ENCODE results near the gene ATAD3C.
"Not testable (repeated sequence)": the region's sequence is repeated elsewhere in the genome, so short reads cannot be mapped to it uniquely, and the experiment has no call there.

The ATAD3C gene

GRCh38 chr1:1451696-1452364, 2.3 kb downstream of the ATAD3C start:
- DNase-seq = no peak

GRCh38 chr1:1452365-1452739, 2.9 kb downstream of the ATAD3C start:
- not testable (repeated sequence) for DNase-seq

DNA sequence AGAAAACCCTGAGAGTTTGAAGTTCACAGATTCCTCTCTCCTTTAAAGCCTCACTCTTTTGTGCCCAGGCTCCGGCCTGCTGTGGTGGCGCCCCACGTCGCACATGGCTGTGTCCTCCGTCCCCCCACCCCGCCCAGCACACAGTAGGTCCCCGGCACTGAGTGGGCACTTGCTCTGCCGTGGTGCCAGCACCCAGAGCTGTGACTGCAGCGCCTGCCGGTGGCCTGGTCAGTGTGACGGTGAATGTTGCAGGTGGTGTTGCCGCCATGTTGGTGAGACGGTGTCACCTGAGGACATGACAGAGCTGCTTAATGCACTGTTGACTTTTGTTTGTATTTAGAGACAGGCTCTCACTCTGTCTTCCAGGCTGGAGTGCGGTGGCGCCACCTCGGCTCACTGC, 3.4 kb downstream of the ATAD3C start:
- DNase-seq = no peak

DNA sequence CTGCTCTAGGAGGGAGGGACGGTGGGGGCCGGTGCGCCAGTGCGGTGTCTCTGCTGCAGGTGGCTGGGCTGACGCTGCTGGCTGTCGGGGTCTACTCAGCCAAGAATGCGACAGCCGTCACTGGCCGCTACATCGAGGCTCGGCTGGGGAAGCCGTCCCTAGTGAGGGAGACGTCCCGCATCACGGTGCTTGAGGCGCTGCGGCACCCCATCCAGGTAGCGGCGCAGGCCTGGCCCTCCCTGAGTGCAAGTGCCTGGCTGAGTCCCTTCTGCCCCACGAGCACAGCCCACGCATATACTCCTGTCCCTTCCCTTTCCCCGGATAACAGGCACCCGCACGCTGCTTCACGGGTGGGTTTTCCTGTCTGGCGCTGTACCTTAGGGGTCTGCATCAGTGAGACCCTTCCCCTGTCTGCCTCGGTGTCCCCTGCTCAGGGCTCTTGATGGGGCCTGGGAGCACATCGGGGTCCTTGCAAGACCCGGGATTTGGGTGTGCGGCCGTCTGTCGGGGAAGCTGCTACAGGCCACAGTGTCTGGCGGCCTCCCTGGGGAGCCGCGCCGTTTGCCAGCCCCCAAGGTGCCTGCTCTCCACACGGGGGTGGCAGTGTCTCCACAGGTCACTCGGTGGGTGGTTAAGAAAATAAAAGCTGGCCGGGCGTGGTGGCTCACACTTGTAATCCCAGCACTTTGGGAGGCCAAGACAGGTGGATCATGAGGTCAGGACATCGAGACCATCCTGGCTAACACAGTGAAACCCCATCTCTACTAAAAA, 5.0 kb downstream of the ATAD3C start:
- DNase-seq = not testable (repeated sequence)

DNA sequence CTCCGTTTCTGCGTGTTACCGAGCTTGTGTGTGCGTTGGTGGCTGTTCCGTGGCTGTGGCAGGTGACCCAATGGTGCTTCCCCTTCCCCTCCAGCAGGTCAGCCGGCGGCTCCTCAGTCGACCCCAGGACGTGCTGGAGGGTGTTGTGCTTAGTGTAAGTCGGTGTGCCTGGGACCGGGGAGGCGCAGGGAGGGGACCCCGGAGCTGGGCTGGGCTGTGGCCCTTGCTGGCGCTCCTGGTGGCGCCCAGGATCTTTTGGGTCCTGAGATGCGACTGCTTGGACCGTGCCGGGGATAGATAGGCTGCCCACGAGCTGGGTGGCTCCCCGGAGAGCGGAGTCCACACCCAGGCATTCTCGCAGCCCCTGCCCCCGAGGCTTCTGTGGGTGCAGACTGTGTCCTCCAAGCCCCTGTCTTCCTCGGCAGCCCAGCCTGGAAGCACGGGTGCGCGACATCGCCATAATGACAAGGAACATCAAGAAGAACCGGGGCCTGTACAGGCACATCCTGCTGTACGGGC, 5.9 kb downstream of the ATAD3C start:
- DNase-seq = no peak

DNA sequence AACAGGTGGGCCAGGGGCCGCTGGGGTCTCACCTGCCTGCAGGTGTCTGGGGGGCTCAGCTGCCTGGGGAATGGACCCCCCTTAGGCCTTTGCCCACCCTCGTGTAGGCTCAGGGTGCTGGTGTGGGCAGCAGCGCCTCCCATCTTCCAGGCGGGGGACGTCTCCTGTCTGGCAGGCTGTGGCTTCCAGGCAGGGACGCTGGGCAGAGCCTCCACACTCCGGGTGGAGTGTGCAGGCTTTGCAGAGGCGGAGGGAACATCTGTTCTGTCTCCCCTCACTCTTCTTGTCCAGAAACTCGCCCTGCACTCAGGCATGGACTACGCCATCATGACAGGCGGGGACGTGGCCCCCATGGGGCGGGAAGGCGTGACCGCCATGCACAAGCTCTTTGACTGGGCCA, 6.4 kb downstream of the ATAD3C start:
- DNase-seq = not testable (repeated sequence)

- DNase-seq = not testable (repeated sequence)
Measured at GRCh38 chr1:1456683-1457255, 7.3 kb downstream of the ATAD3C start.

DNA sequence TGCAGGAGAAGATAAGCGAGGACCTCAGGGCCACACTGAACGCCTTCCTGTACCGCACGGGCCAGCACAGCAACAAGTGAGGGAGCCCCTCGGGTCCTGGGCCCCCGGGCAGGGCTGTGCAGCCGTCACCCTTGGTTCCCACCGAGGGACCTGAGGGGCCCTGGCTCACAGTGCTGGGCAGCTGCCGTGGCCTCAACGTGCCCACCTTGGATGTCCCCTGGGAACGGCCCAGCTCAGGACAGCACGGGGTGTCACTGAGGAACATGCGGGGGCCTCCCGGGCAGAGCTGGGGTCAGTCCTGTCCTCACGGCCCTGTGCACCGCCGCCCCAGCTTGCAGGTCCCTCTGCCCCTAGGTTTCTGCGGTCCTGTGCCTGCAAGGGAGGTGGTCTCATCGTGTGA, 9.7 kb downstream of the ATAD3C start:
- not testable (repeated sequence) for DNase-seq

- not testable (repeated sequence) for DNase-seq
Measured at GRCh38 chr1:1459711-1460110, 10.2 kb downstream of the ATAD3C start.

DNA sequence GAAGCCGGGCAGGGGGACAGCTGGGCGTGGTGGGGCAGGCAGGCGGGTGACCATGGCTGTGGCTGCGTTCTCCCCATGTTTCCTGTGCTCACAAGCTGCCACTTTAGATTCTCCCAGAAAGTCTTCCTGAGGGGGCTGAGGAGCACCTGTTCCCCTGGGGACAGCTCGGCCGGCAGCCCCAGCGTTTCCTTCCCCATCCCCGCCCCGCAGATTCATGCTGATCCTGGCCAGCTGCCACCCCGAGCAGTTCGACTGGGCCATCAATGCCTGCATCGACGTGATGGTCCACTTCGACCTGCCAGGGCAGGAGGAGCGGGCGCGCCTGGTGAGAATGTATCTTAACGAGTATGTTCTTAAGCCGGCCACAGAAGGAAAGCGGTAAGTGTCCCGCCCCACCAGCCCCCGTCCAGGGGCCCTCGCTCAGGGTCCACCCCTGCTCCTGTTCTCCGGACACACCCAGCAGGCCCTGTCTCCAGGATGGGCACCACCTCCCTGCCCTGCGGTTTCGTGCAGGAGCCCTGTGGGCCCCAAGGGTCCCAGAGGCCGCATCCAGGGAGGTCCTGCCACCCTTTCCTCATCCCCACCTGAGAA, 11.1 kb downstream of the ATAD3C start:
- DNase-seq = no peak

- DNase-seq = no peak
Measured at GRCh38 chr1:1461721-1462317, 12.3 kb downstream of the ATAD3C start.

GRCh38 chr1:1462318-1462966, 13.0 kb downstream of the ATAD3C start:
- no peak for DNase-seq

GRCh38 chr1:1463312-1463711, 13.8 kb downstream of the ATAD3C start:
- no peak for DNase-seq

DNA sequence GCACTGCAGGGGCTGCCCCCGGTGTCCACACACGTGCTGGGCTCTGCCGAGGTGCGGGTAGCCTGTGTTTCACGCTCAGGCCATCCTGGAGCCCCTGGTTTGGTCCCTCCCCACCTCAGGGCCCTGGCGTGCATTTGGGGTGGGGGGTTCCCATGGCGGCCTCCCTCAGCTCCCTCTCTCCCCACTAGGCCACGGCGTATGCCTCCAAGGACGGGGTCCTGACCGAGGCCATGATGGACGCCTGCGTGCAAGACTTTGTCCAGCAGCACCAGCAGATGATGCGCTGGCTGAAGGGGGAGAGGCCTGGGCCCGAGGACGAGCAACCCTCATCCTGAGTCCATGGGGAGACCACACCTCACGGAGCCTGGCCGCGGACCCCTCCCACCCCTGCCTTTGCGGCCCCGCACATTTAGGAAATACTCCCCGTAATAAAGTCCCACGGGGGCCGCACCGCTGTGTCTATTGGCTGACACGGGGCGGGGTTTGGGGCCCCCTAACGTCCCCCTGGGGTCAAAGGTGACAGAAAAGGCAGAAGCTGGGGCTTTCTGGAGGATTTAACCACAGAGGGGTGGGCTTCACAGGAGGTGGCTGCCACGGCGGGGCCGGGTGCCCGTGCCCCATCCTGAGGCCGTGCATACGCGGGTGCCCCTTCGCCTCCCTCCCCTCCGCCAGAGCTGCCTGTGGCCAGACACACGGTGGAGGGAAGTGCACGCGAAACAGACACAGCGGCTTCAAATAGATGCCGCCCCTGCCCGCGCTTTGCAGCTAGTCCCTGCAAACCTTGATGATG, 18.9 kb downstream of the ATAD3C start:
- not testable (repeated sequence) for DNase-seq

DNA sequence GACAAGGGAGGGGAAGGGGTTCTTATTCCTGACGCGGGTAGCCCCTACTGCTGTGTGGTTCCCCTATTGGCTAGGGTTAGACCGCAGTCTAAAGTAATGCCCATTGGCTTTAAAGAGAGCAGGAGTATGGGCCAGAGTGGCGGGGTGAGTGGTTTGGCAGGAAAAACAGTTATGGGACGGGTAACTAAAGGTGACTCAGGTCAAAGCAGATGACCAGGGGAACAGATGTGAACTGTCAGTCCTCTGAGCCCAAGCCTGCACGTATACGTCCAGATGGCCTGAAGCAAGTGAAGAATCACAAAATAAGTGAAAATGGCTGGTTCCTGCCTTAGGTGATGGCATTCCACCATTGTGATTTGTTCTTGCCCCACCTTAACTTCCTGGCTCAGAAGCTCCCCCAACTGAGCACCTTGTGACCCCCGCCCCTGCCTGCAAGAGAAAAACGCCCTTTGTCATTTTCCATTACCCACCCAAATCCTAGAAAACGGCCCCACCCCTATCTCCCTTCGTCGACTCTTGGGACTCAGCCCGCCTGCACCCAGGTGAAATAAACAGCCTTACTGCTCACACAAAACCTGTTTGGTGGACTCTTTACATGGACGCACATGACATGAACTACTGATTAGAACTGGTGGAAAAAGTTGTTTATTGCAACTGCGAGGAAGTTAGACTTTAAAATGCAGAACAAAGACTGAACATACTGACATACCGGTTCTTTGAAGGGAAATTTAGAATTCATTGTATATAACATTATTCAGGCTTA, 21.3 kb downstream of the ATAD3C start:
- peak; percentile 19 for DNase-seq

DNA sequence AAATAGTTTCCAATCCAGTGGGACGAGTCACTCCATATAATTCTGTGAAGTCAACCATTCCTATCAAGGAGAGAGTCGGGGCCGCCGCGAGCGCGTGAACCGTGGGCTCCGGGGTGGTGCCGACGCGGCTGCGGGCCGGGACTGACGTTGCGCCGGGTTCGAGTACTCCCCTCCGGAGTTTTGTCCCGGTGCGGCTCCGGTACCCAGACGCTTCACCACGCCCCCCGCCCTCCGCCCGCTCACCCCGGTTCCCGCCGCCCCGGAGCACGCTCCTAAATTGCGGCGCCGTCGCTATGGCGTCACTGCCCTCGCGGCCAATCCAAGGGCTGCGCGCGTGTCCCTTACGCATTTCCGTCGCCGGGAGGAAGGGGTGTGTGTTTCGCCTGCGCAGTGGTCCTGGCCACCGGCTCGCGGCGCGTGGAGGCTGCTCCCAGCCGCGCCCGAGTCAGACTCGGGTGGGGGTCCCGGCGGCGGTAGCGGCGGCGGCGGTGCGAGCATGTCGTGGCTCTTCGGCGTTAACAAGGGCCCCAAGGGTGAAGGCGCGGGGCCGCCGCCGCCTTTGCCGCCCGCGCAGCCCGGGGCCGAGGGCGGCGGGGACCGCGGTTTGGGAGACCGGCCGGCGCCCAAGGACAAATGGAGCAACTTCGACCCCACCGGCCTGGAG, 22.0 kb downstream of the ATAD3C start, which contains the start of gene ATAD3B:
Gene ATAD3B (plus strand): TSS at position 377 of the 664 bp plus-strand sequence. CDS start 120 bp downstream, at position 497.
- peak; percentile 97 for DNase-seq

DNA sequence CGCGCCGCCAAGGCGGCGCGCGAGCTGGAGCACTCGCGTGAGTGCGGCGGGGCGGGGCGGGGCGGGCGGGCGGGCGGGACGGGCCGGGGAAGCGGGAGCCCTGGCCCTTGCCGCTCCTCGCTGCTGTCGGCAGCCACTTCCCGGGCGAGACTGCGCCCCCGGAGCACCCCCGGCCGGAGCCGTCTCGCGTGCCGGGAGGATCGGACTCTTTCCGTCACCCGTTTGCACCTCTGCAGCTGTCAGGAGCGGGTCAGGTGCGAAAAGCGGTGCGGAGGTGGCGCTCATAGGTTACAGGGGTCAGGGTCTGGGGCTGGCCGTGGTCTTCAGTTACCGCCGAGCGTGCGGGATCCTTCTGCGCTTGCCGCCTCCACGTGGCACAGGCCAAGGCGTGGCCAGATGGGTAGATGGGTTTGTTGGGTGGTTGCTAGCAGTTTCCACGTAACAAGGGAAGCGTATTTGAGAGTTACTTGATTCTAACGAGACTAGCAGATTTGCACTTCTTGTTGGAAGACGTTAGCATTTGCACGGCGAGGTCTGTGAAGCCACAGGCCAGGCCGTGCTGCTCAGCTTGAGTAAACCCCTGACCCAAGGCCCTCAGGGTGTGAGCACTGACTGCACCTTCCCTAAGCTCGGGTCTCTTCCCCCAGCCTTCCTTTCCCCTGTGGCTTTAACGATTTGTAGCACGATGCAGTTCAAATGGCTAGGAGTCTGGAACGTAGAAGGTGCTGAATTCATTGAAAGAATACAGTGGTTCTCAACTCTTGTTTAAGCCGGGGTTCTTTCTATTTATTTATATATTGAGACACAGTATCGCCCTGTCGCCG, 22.8 kb downstream of the ATAD3C start:
- not testable (repeated sequence) for DNase-seq

DNA sequence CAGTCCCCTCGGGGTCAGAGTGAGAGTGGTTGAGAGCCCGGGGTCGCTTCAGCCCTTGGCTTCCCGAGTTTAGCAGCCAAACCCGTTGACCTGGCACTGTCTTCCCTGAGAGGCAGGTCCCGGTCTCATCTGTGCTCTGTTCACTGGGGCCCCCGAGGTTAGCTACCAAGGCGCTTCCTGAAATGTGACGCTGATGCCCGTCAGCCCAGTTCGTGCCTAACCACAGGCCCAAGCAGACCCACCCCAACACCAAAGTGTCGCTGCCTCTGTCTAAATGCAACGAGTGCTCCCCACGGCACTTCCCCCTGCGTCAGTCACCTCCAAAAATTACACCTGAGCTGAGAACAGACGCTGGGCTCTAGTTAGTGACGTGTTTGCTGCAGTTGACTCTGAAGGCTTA, 26.5 kb downstream of the ATAD3C start:
- not testable (repeated sequence) for DNase-seq

- DNase-seq = no peak
Measured at GRCh38 chr1:1477206-1477605, 27.7 kb downstream of the ATAD3C start.
